Dermis microvascular lymphatic vessel endothelial cell (primary cell): ENCODE results near the gene SPATA31D3. TPM values are rescaled to one million over a fixed set of nuclear protein-coding genes. Genes with fewer than 3 reads are reported as not detected.
"Not testable (repeated sequence)": the region's sequence is repeated elsewhere in the genome, so short reads cannot be mapped to it uniquely, and the experiment has no call there.

Source experiments
- DNase-seq, 2 donors: peaks; one replicate each; pipeline versions ENCODE4 v3.0.0 to v3.0.0-alpha.2; 2010; ENCODE audit warnings: low read depth in 2 of 2
- total RNA-seq: library from RNA; depleted of rRNA; stranded (reverse); fragments of >200 nt; gene quantifications from 2 replicates; pipeline ENCODE4 v1.2.1, GENCODE V29; 2014

SPATA31D3 gene
- total RNA-seq, 1 donor from 2014 or later, result not detected

GRCh38 chr9:81979196-81979595 lies 35.9 kb downstream of the SPATA31D3 start:
- DNase-seq, result no peak

DNA sequence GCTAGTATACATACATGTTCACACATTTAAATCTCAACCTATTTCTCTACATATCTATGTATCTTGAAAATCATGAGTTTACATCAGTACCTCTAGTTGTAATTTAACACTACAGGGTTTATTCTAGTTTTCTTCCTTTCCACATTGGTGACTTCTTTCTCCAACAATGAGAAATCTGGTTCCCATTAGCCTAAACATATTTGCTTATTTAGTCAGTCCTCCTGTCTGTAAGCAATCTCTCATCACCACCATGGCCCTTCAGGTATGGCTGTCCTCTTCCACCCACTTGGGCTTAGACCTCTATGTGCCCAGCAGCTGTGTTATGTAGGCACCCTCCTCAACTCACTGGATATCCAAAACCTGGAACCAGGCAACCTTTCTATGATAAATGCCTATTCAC lies 37.3 kb downstream of the SPATA31D3 start:
- no peak for DNase-seq

DNA sequence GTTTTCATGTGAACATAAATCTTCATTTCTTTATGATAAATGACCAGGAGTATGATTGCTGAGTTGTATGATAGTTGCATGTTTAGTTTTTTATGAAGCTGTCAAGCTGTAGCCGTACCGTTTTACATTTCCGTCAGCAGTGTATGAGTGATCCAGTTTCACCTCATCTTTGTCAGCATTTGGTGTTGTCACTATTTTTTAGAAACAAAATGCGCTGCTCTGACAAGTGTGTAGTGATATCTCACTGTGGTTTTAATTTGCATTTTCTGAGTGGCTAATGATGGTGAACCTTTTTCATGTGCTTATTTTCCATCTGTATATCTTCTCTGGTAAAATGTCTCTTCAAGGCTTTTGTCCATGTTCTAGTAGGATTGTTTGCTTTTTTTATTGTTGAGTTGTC lies 38.6 kb downstream of the SPATA31D3 start:
- DNase-seq, result no peak

GRCh38 chr9:81984928-81985327 lies 41.6 kb downstream of the SPATA31D3 start:
- no peak for DNase-seq

GRCh38 chr9:81986051-81986450 lies 42.8 kb downstream of the SPATA31D3 start:
- DNase-seq, result no peak

DNA sequence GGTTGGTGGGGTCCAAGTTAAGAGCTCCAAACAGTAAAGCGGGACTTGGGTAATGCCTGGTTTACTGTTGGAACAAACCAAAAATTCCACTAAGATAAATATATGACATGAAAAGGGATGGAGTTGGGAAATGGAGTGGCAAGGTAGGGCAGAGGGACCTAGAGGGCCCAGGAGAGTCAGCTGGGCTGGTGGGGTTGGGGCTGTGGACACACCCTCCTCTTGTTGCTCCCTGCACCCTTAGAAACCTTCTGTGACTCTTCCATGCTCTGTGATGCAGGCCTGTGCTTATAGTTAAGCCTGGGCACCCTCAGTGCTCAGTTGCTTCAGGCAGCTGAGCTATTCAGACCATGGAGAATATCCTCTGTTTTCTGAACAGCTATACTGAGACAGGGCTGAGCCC lies 45.2 kb downstream of the SPATA31D3 start, which contains the start of gene SPATA31D1:
SPATA31D1 (plus strand) TSS at position 301 of the 400 bp plus-strand sequence; CDS start at position 348, 47 bp downstream.
- DNase-seq, result not testable (repeated sequence)

GRCh38 chr9:81989700-81990099 lies 46.4 kb downstream of the SPATA31D3 start:
- DNase-seq, result no peak

- no peak for DNase-seq
Measured at GRCh38 chr9:81993656-81994055, 50.4 kb downstream of the SPATA31D3 start.

Other genes with a start within 250 kb of the SPATA31D3 start
- gene SPATA31D4, start 15.1 kb upstream of the SPATA31D3 start, total RNA-seq, result not detected in 2 replicates
- gene SPATA31D1, start 45.3 kb downstream of the SPATA31D3 start, total RNA-seq, result not detected in 2 replicates